Measurements from ENCODE around the gene SHH. TPM values are rescaled to one million over a fixed set of nuclear protein-coding genes. Genes with fewer than 3 reads are reported as not detected.

SHH gene
- total and polyA plus RNA-seq, 2 of the 13 experiments (the other 11 are each of a cell fraction or from before 2014, with no cell fraction given), result 1.9 to 3.4 TPM

DNA sequence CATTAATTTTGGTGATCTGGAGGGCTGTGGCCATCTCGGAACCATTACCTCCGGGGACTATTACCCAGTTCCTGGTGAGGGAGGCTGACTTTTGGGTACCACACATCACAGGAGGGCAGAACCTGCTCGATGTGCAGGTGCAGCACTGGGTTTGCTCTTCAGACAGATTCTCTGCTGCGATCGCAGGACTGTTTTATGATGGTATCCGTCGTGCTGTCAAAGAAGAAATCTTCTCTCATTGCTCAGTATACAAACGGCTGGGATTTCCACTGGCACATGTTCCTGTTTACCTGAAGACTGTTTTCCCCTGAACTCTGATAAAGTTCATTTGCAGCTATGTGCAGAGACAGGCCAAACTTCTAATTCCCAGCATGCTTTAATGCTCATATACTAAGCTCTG lies 27.2 kb upstream of the SHH start:
- no TSS peak for BruUV-seq (replicated peaks)
- FAIRE-seq, result no peak
- no peaks in the 10 kb centered on the region for H3K9me3 ChIP-seq (ENCODE audit: low read length)
- peaks cover 10 to 69% of the 10 kb centered on the region in 2 experiments for H3K27me3 ChIP-seq (ENCODE audit: control insufficient read depth in 1 of 2, insufficient read depth in 2 of 2, low read length in 2 of 2)
- H2AFZ ChIP-seq (ENCODE audit: low read length), result no peak overlapping the region
- ChIA-PET CTCF (ENCODE audit: low intra/inter-chr PET ratio, low total read pairs) (no interaction called here), POLR2A (no interaction called here)
- no peak for DNase-seq (ENCODE audit: low spot score)
- no peaks in the 10 kb centered on the region for H3K79me2 ChIP-seq (ENCODE audit: insufficient read depth, low read length)
- in situ Hi-C loops (cut with HindIII; ENCODE audit: extremely low pct_ligation_motif_present, low pct_unique_long_range_greater_than_20kb) (no loop called here), intact Hi-C loops (cut with micrococcal nuclease; ENCODE audit: unreplicated experiment) (no loop called here)
- H3K4me1 ChIP-seq (ENCODE audit: insufficient read depth, low read length), result peaks cover 12% of the 10 kb centered on the region
- no peaks in the 10 kb centered on the region for H4K20me1 ChIP-seq (ENCODE audit: insufficient read depth, low read length)
- no peaks in the 10 kb centered on the region for H3K36me3 ChIP-seq (replicated peaks in 1 of 2; ENCODE audit: control insufficient read depth in 1 of 2, insufficient read depth in 2 of 2, low read length in 2 of 2)
- H3K9ac ChIP-seq (ENCODE audit: insufficient read depth, low read depth, low read length), result no peak overlapping the region
- WGBS (ENCODE audit: low lambda C conversion rate), result 47% methylated on average over 8 of the region's 8 CpGs
- H3K4me2 ChIP-seq (ENCODE audit: low read depth, low read length), result no peak overlapping the region
- ATAC-seq, result no peak
- no peak overlapping the region for H3K27ac ChIP-seq (ENCODE audit: extremely low read length, insufficient read depth, low read length)
- H3K4me3 ChIP-seq (replicated peaks in 1 of 3; ENCODE audit: insufficient read depth in 1 of 3, low read depth in 2 of 3, low read length in 3 of 3), result no peak overlapping the region
- TF ChIP-seq IRX3 (CRISPR knock-in tag; IDR thresholded peaks at IDR 0.05; ENCODE audit: borderline replicate concordance, low read depth) (no peak), SP4 (CRISPR knock-in tag; IDR thresholded peaks at IDR 0.05) (no peak), ZFP1 (CRISPR knock-in tag; IDR thresholded peaks at IDR 0.05) (no peak), ZNF496 (CRISPR knock-in tag; IDR thresholded peaks at IDR 0.05; ENCODE audit: insufficient replicate concordance) (no peak), TCF12 (IDR thresholded peaks at IDR 0.05) (no peak), TCF12 (CRISPR knock-in tag; IDR thresholded peaks at IDR 0.05) (no peak), SIN3A (IDR thresholded peaks at IDR 0.05; ENCODE audit: borderline replicate concordance, low read depth, low read length) (no peak), ZNF512B (CRISPR knock-in tag; IDR thresholded peaks at IDR 0.05; ENCODE audit: borderline replicate concordance) (no peak), DR1 (CRISPR knock-in tag; IDR thresholded peaks at IDR 0.05) (no peak), POLR2G (IDR thresholded peaks at IDR 0.05; ENCODE audit: low read depth, low read length) (no peak), ZNF547 (CRISPR knock-in tag; IDR thresholded peaks at IDR 0.05) (no peak), ZSCAN30 (CRISPR knock-in tag; IDR thresholded peaks at IDR 0.05) (no peak)
- TF ChIP-seq, protein P1, sequence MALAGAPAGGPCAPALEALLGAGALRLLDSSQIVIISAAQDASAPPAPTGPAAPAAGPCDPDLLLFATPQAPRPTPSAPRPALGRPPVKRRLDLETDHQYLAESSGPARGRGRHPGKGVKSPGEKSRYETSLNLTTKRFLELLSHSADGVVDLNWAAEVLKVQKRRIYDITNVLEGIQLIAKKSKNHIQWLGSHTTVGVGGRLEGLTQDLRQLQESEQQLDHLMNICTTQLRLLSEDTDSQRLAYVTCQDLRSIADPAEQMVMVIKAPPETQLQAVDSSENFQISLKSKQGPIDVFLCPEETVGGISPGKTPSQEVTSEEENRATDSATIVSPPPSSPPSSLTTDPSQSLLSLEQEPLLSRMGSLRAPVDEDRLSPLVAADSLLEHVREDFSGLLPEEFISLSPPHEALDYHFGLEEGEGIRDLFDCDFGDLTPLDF (CRISPR knock-in tag; IDR thresholded peaks at IDR 0.05), result no peak
- TF ChIP-seq, protein P2, sequence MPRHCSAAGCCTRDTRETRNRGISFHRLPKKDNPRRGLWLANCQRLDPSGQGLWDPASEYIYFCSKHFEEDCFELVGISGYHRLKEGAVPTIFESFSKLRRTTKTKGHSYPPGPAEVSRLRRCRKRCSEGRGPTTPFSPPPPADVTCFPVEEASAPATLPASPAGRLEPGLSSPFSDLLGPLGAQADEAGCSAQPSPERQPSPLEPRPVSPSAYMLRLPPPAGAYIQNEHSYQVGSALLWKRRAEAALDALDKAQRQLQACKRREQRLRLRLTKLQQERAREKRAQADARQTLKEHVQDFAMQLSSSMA (CRISPR knock-in tag; IDR thresholded peaks at IDR 0.05), result no peak
- TF ChIP-seq, protein P3, sequence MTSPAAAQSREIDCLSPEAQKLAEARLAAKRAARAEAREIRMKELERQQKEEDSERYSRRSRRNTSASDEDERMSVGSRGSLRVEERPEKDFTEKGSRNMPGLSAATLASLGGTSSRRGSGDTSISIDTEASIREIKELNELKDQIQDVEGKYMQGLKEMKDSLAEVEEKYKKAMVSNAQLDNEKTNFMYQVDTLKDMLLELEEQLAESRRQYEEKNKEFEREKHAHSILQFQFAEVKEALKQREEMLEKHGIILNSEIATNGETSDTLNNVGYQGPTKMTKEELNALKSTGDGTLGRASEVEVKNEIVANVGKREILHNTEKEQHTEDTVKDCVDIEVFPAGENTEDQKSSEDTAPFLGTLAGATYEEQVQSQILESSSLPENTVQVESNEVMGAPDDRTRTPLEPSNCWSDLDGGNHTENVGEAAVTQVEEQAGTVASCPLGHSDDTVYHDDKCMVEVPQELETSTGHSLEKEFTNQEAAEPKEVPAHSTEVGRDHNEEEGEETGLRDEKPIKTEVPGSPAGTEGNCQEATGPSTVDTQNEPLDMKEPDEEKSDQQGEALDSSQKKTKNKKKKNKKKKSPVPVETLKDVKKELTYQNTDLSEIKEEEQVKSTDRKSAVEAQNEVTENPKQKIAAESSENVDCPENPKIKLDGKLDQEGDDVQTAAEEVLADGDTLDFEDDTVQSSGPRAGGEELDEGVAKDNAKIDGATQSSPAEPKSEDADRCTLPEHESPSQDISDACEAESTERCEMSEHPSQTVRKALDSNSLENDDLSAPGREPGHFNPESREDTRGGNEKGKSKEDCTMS (CRISPR knock-in tag; conservative IDR thresholded peaks at IDR 0.05), result no peak
- TF ChIP-seq, protein P4, sequence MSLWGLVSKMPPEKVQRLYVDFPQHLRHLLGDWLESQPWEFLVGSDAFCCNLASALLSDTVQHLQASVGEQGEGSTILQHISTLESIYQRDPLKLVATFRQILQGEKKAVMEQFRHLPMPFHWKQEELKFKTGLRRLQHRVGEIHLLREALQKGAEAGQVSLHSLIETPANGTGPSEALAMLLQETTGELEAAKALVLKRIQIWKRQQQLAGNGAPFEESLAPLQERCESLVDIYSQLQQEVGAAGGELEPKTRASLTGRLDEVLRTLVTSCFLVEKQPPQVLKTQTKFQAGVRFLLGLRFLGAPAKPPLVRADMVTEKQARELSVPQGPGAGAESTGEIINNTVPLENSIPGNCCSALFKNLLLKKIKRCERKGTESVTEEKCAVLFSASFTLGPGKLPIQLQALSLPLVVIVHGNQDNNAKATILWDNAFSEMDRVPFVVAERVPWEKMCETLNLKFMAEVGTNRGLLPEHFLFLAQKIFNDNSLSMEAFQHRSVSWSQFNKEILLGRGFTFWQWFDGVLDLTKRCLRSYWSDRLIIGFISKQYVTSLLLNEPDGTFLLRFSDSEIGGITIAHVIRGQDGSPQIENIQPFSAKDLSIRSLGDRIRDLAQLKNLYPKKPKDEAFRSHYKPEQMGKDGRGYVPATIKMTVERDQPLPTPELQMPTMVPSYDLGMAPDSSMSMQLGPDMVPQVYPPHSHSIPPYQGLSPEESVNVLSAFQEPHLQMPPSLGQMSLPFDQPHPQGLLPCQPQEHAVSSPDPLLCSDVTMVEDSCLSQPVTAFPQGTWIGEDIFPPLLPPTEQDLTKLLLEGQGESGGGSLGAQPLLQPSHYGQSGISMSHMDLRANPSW (CRISPR knock-in tag; IDR thresholded peaks at IDR 0.05; ENCODE audit: borderline replicate concordance), result no peak

Data from HepG2 (cell line).